WTC11 (cell line): ENCODE results near the gene ASB4. TPM values are rescaled to one million over a fixed set of nuclear protein-coding genes. Genes with fewer than 3 reads are reported as not detected.

ENCODE experiments used
- ATAC-seq: fragments of 200-7000 bp; cut with Tn5 transposase; 2 replicates; pipeline ENCODE4 v1.10.0; 2021; ENCODE audit warnings: mild to moderate bottlenecking, moderate library complexity
- CTCF ChIA-PET: fragments of 300-600 bp; sonication (Branson Sonifier 250); formaldehyde crosslinking; loops from one replicate; lab custom pipeline; 2021; ENCODE audit warnings: antibody characterized with exemption; lab: Charles Lee
- POLR2A ChIA-PET: fragments of 350-600 bp; sonication (Branson Sonifier 250); formaldehyde crosslinking; loops from one replicate; lab custom pipeline; 2021; ENCODE audit warnings: antibody characterized with exemption; lab: Charles Lee
- DNase-seq: peaks from one replicate; pipeline ENCODE4 v3.0.0; 2021; ENCODE audit warnings: low spot score
- H3K27ac Mint-ChIP-seq: 2 replicates; pipeline ENCODE4 v1.8.0; 2021; ENCODE audit warnings: mixed read lengths
- H3K27me3 Mint-ChIP-seq: 2 replicates; pipeline ENCODE4 v1.8.0; 2021; ENCODE audit warnings: low read depth, mild to moderate bottlenecking, moderate library complexity, mixed read lengths
- H3K36me3 Mint-ChIP-seq: 2 replicates; pipeline ENCODE4 v1.8.0; 2021; ENCODE audit warnings: mixed read lengths
- H3K4me1 Mint-ChIP-seq: 2 replicates; pipeline ENCODE4 v1.8.0; 2022; ENCODE audit warnings: mixed read lengths
- H3K4me3 Mint-ChIP-seq: 2 replicates; pipeline ENCODE4 v1.8.0; 2021; ENCODE audit warnings: mild to moderate bottlenecking, moderate library complexity, mixed read lengths
- H3K9me3 Mint-ChIP-seq: 2 replicates; pipeline ENCODE4 v1.8.0; 2021; ENCODE audit warnings: mixed read lengths
- AFF4 ChIP-seq: sonication (generic); formaldehyde crosslinking; IDR thresholded peaks from 2 replicates; pipeline ENCODE4 v1.8.1; 2023; ENCODE audit warnings: mild to moderate bottlenecking, missing genetic modification reagents, borderline replicate concordance
- ATF2 ChIP-seq: sonication (generic); formaldehyde crosslinking; IDR thresholded peaks from 2 replicates; pipeline ENCODE4 v1.8.1; 2022; ENCODE audit warnings: low read depth, missing genetic modification reagents, borderline replicate concordance
- CTCF ChIP-seq: fragments of 200-600 bp; IDR thresholded peaks from 2 replicates; pipeline ENCODE4 v1.8.0; 2022; ENCODE audit warnings: antibody characterized with exemption
- ESRRA ChIP-seq: sonication (generic); formaldehyde crosslinking; IDR thresholded peaks from 2 replicates; pipeline ENCODE4 v1.8.1; 2022; ENCODE audit warnings: mild to moderate bottlenecking, missing genetic modification reagents, borderline replicate concordance
- GABPB1 ChIP-seq: sonication (generic); formaldehyde crosslinking; IDR thresholded peaks from 2 replicates; pipeline ENCODE4 v1.8.1; 2023; ENCODE audit warnings: mild to moderate bottlenecking, missing genetic modification reagents
- MLX ChIP-seq: sonication (generic); formaldehyde crosslinking; IDR thresholded peaks from 2 replicates; pipeline ENCODE4 v1.8.1; 2023; ENCODE audit warnings: mild to moderate bottlenecking, missing genetic modification reagents, moderate library complexity
- NR2C2 ChIP-seq: sonication (generic); formaldehyde crosslinking; IDR thresholded peaks from 2 replicates; pipeline ENCODE4 v1.8.0; 2022; ENCODE audit warnings: mild to moderate bottlenecking, missing genetic modification reagents
- RELA ChIP-seq: sonication (generic); formaldehyde crosslinking; IDR thresholded peaks from 2 replicates; pipeline ENCODE4 v1.8.1; 2022; ENCODE audit warnings: missing genetic modification reagents, mild to moderate bottlenecking, borderline replicate concordance
- SMAD3 ChIP-seq: sonication (generic); formaldehyde crosslinking; IDR thresholded peaks from 2 replicates; pipeline ENCODE4 v1.8.0; 2022; ENCODE audit warnings: missing genetic modification reagents, mild to moderate bottlenecking, borderline replicate concordance
- STAT6 ChIP-seq: sonication (generic); formaldehyde crosslinking; conservative IDR thresholded peaks from 2 replicates; pipeline ENCODE4 v1.8.1; 2023; ENCODE audit warnings: mild to moderate bottlenecking, low read depth, missing genetic modification reagents, moderate library complexity
- USF2 ChIP-seq: sonication (generic); formaldehyde crosslinking; IDR thresholded peaks from 2 replicates; pipeline ENCODE4 v1.8.1; 2023; ENCODE audit warnings: mild to moderate bottlenecking, missing genetic modification reagents, moderate library complexity
- ZBTB43 ChIP-seq: sonication (generic); formaldehyde crosslinking; IDR thresholded peaks from 2 replicates; pipeline ENCODE4 v1.8.1; 2023; ENCODE audit warnings: mild to moderate bottlenecking, missing genetic modification reagents
- ZNF416 ChIP-seq: fragments of 250-450 bp; sonication (Bioruptor Pico); IDR thresholded peaks from 2 replicates; pipeline ENCODE4 v1.9.0; 2021; ENCODE audit warnings: mild to moderate bottlenecking, inconsistent platforms
- ZSCAN18 ChIP-seq: fragments of 250-450 bp; sonication (Bioruptor Pico); IDR thresholded peaks from 2 replicates; pipeline ENCODE4 v2.1.2; 2022; ENCODE audit warnings: mild to moderate bottlenecking, moderate library complexity
- total RNA-seq: library from RNA; stranded (reverse); gene quantifications from 3 replicates; pipeline ENCODE4 v1.2.3, GENCODE V29; 2021

The ASB4 gene
- total RNA-seq, 1 experiment from 2014 or later: not detected

- Mint-ChIP-seq H3K9me3 (no peaks in the 10 kb centered on the region), H3K36me3 (no peaks in the 10 kb centered on the region), H3K27ac (no peak overlapping the region), H3K4me3 (no peak overlapping the region), H3K27me3 (no peaks in the 10 kb centered on the region; the same call in 1 of the 2 replicates), H3K4me1 (no peaks in the 10 kb centered on the region)
- ChIA-PET CTCF (no interaction called here), POLR2A (no interaction called here)
- TF ChIP-seq SMAD3 (CRISPR knock-in tag): no peak
- ATAC-seq (no peak), DNase-seq (no peak)
Measured at GRCh38 chr7:95553939-95554338, 68.2 kb downstream of the ASB4 start.

- no peak for DNase-seq
- H3K4me1 Mint-ChIP-seq: no peaks in the 10 kb centered on the region
- POLR2A ChIA-PET: no interaction called here
Measured at GRCh38 chr7:95556777-95557176, 71.0 kb downstream of the ASB4 start.

GRCh38 chr7:95558864-95559263 lies 73.1 kb downstream of the ASB4 start:
- ChIA-PET POLR2A (no interaction called here), CTCF (no interaction called here)
- Mint-ChIP-seq H3K27me3 (no peaks in the 10 kb centered on the region; the same call in 1 of the 2 replicates), H3K36me3 (no peaks in the 10 kb centered on the region), H3K27ac (no peak overlapping the region), H3K4me3 (no peak overlapping the region), H3K4me1 (no peaks in the 10 kb centered on the region), H3K9me3 (no peaks in the 10 kb centered on the region)
- DNase-seq (no peak), ATAC-seq (no peak)
- TF ChIP-seq USF2 (CRISPR knock-in tag) (peak; percentile 39; the same call in 1 of the 2 replicates), AFF4 (no peak), GABPB1 (peak; percentile 73)

More at GRCh38 chr7:95556777-95557176, 71.0 kb downstream of the ASB4 start:
- CTCF ChIA-PET: no interaction called here
- Mint-ChIP-seq H3K36me3 (no peaks in the 10 kb centered on the region), H3K27me3 (no peaks in the 10 kb centered on the region; the same call in 1 of the 2 replicates), H3K4me3 (no peak overlapping the region), H3K9me3 (no peaks in the 10 kb centered on the region), H3K27ac (no peak overlapping the region)
- TF ChIP-seq STAT6 (CRISPR knock-in tag): no peak
- no peak for TF ChIP-seq CTCF
- no peak for TF ChIP-seq ESRRA (CRISPR knock-in tag)
- TF ChIP-seq MLX (CRISPR knock-in tag): no peak
- ATAC-seq: no peak

GRCh38 chr7:95560674-95561073 lies 74.9 kb downstream of the ASB4 start:
- no peak for ATAC-seq
- TF ChIP-seq ZNF416 (CRISPR knock-in tag) (no peak), NR2C2 (CRISPR knock-in tag) (no peak), RELA (CRISPR knock-in tag) (no peak), ATF2 (CRISPR knock-in tag) (no peak), ZSCAN18 (CRISPR knock-in tag) (no peak), ZBTB43 (CRISPR knock-in tag) (no peak)

More at GRCh38 chr7:95560674-95561073, 74.9 kb downstream of the ASB4 start:
- Mint-ChIP-seq H3K9me3 (no peaks in the 10 kb centered on the region), H3K36me3 (no peaks in the 10 kb centered on the region), H3K4me3 (no peak overlapping the region), H3K27ac (no peak overlapping the region), H3K4me1 (no peaks in the 10 kb centered on the region), H3K27me3 (no peaks in the 10 kb centered on the region; the same call in 1 of the 2 replicates)
- no peak for DNase-seq
- CTCF ChIA-PET: no interaction called here
- POLR2A ChIA-PET: no interaction called here
